Measurements from ENCODE around the gene HIC1.

GRCh38 chr17:2022647-2023240 lies 32.2 kb upstream of the HIC1 start:
- TF ChIP-seq CTCF (conservative IDR thresholded peaks at IDR 0.05; ENCODE audit: low read length) (no peak), EZH2phosphoT487 (IDR thresholded peaks at IDR 0.05; ENCODE audit: borderline replicate concordance, low read depth, low read length) (no peak)

Data from OCI-LY7 (cell line).